ENCODE results near the gene ZNF628.
"Not testable (repeated sequence)": the region's sequence is repeated elsewhere in the genome, so short reads cannot be mapped to it uniquely, and the experiment has no call there.

The ZNF628 gene

GRCh38 chr19:55476100-55476775, at the start of gene ZNF628:
TSS of gene ZNF628 (plus strand) at chr19:55476617. CDS start at chr19:55479911, 3,294 bp downstream.
- peak; percentile 99 for DNase-seq (ENCODE audit: low read depth)

GRCh38 chr19:55431183-55431582, 45.2 kb upstream of the ZNF628 start:
- no peak for DNase-seq (ENCODE audit: low read depth)

GRCh38 chr19:55432241-55432959, 44.0 kb upstream of the ZNF628 start:
- DNase-seq (ENCODE audit: low read depth) = no peak

- DNase-seq (ENCODE audit: low read depth) = no peak
Measured at GRCh38 chr19:55433292-55433691, 43.1 kb upstream of the ZNF628 start.

- no peak for DNase-seq (ENCODE audit: low read depth)
Measured at GRCh38 chr19:55434356-55434919, 42.0 kb upstream of the ZNF628 start.

- DNase-seq (ENCODE audit: low read depth) = no peak
Measured at GRCh38 chr19:55435020-55435419, 41.4 kb upstream of the ZNF628 start.

- DNase-seq (ENCODE audit: low read depth) = no peak
Measured at GRCh38 chr19:55436847-55437246, 39.6 kb upstream of the ZNF628 start.

GRCh38 chr19:55437410-55437809, 39.0 kb upstream of the ZNF628 start:
- no peak for DNase-seq (ENCODE audit: low read depth)

GRCh38 chr19:55439052-55439451, 37.4 kb upstream of the ZNF628 start:
- DNase-seq (ENCODE audit: low read depth) = no peak

- no peak for DNase-seq (ENCODE audit: low read depth)
Measured at GRCh38 chr19:55440411-55441105, 35.9 kb upstream of the ZNF628 start.

- no peak for DNase-seq (ENCODE audit: low read depth)
Measured at GRCh38 chr19:55441319-55441691, 35.1 kb upstream of the ZNF628 start.

GRCh38 chr19:55441692-55442321, 34.6 kb upstream of the ZNF628 start:
- no peak for DNase-seq (ENCODE audit: low read depth)

- no peak for DNase-seq (ENCODE audit: low read depth)
Measured at GRCh38 chr19:55442372-55442961, 34.0 kb upstream of the ZNF628 start.

GRCh38 chr19:55443045-55443823, 33.2 kb upstream of the ZNF628 start, which contains the start of gene SHISA7:
TSS of gene SHISA7 (minus strand) at chr19:55443300. CDS start at chr19:55442863, 437 bp downstream.
- no peak for DNase-seq (ENCODE audit: low read depth)

- DNase-seq (ENCODE audit: low read depth) = no peak
Measured at GRCh38 chr19:55443824-55444480, 32.5 kb upstream of the ZNF628 start.

- no peak for DNase-seq (ENCODE audit: low read depth)
Measured at GRCh38 chr19:55444646-55445045, 31.8 kb upstream of the ZNF628 start.

GRCh38 chr19:55446060-55446459, 30.4 kb upstream of the ZNF628 start:
- DNase-seq (ENCODE audit: low read depth) = no peak

GRCh38 chr19:55447421-55448174, 28.8 kb upstream of the ZNF628 start:
- no peak for DNase-seq (ENCODE audit: low read depth)

- not testable (repeated sequence) for DNase-seq (ENCODE audit: low read depth)
Measured at GRCh38 chr19:55448175-55448490, 28.3 kb upstream of the ZNF628 start.

GRCh38 chr19:55449469-55449868, 26.9 kb upstream of the ZNF628 start:
- no peak for DNase-seq (ENCODE audit: low read depth)
